ENCODE results near the gene CRACR2B. TPM values are rescaled to one million over a fixed set of nuclear protein-coding genes. Genes with fewer than 3 reads are reported as not detected.

CRACR2B gene
- total and polyA plus RNA-seq, 2 of the 8 experiments (the other 6 are each of a cell fraction or from before 2014, with no cell fraction given), result 18.2 to 26.4 TPM

DNA sequence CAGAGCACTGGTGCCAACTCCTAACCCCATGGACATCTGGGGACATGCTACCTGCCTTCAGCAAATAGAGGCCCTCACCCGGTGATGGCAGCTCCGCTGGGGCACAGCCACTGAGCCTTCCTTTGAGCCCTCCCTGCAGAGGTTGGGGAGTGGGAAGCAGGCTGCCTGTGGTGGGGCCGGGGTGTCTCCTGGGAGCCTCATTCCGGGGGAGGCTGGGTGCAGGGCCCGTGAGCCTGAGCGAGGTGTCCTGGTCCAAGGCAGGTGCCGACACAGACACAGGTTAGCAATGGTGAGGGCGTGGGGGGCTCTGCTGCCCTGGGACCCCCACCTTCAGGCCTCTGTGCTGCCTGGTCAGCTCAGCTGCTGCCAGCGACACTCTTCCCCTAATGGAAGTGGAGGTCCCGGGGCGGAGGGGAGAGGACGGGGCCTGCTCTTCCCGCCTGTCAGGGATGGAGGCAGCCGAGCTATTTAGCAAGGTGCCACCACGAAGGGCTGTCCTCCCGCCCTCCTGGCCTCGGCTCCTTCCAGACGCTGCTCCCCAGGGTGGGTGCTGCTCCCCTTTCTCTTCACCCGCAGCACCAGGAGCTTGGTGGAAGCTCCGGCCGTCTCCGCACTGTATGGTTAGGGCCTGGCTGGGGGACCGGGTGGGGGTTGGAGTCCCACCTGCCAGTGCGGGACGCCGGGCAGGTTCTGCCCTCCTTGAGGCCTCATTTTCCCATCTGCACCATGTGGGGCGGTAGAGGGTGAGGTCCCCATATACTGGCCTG lies 26.1 kb downstream of the CRACR2B start (continued):
- TF ChIP-seq, protein P1, sequence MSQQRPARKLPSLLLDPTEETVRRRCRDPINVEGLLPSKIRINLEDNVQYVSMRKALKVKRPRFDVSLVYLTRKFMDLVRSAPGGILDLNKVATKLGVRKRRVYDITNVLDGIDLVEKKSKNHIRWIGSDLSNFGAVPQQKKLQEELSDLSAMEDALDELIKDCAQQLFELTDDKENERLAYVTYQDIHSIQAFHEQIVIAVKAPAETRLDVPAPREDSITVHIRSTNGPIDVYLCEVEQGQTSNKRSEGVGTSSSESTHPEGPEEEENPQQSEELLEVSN (IDR thresholded peaks at IDR 0.05), result no peak
- TF ChIP-seq ZNF274 (IDR thresholded peaks at IDR 0.05; ENCODE audit: borderline replicate concordance, extremely low read depth, low read length) (no peak), RFX5 (IDR thresholded peaks at IDR 0.05; ENCODE audit: borderline replicate concordance, low read depth, low read length) (no peak), EZH2 (IDR thresholded peaks at IDR 0.05; ENCODE audit: low read depth, low read length, severe bottlenecking) (no peak), KDM1A (IDR thresholded peaks at IDR 0.05; ENCODE audit: borderline replicate concordance, low read length) (no peak), HDAC2 (IDR thresholded peaks at IDR 0.05; ENCODE audit: borderline replicate concordance in 1 of 2, low read depth in 2 of 2, low read length in 2 of 2) (no peak)
- TF ChIP-seq, protein P2, sequence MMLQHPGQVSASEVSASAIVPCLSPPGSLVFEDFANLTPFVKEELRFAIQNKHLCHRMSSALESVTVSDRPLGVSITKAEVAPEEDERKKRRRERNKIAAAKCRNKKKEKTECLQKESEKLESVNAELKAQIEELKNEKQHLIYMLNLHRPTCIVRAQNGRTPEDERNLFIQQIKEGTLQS (IDR thresholded peaks at IDR 0.05; ENCODE audit: insufficient read depth, low read depth, low read length), result no peak
- TF ChIP-seq, protein P3, sequence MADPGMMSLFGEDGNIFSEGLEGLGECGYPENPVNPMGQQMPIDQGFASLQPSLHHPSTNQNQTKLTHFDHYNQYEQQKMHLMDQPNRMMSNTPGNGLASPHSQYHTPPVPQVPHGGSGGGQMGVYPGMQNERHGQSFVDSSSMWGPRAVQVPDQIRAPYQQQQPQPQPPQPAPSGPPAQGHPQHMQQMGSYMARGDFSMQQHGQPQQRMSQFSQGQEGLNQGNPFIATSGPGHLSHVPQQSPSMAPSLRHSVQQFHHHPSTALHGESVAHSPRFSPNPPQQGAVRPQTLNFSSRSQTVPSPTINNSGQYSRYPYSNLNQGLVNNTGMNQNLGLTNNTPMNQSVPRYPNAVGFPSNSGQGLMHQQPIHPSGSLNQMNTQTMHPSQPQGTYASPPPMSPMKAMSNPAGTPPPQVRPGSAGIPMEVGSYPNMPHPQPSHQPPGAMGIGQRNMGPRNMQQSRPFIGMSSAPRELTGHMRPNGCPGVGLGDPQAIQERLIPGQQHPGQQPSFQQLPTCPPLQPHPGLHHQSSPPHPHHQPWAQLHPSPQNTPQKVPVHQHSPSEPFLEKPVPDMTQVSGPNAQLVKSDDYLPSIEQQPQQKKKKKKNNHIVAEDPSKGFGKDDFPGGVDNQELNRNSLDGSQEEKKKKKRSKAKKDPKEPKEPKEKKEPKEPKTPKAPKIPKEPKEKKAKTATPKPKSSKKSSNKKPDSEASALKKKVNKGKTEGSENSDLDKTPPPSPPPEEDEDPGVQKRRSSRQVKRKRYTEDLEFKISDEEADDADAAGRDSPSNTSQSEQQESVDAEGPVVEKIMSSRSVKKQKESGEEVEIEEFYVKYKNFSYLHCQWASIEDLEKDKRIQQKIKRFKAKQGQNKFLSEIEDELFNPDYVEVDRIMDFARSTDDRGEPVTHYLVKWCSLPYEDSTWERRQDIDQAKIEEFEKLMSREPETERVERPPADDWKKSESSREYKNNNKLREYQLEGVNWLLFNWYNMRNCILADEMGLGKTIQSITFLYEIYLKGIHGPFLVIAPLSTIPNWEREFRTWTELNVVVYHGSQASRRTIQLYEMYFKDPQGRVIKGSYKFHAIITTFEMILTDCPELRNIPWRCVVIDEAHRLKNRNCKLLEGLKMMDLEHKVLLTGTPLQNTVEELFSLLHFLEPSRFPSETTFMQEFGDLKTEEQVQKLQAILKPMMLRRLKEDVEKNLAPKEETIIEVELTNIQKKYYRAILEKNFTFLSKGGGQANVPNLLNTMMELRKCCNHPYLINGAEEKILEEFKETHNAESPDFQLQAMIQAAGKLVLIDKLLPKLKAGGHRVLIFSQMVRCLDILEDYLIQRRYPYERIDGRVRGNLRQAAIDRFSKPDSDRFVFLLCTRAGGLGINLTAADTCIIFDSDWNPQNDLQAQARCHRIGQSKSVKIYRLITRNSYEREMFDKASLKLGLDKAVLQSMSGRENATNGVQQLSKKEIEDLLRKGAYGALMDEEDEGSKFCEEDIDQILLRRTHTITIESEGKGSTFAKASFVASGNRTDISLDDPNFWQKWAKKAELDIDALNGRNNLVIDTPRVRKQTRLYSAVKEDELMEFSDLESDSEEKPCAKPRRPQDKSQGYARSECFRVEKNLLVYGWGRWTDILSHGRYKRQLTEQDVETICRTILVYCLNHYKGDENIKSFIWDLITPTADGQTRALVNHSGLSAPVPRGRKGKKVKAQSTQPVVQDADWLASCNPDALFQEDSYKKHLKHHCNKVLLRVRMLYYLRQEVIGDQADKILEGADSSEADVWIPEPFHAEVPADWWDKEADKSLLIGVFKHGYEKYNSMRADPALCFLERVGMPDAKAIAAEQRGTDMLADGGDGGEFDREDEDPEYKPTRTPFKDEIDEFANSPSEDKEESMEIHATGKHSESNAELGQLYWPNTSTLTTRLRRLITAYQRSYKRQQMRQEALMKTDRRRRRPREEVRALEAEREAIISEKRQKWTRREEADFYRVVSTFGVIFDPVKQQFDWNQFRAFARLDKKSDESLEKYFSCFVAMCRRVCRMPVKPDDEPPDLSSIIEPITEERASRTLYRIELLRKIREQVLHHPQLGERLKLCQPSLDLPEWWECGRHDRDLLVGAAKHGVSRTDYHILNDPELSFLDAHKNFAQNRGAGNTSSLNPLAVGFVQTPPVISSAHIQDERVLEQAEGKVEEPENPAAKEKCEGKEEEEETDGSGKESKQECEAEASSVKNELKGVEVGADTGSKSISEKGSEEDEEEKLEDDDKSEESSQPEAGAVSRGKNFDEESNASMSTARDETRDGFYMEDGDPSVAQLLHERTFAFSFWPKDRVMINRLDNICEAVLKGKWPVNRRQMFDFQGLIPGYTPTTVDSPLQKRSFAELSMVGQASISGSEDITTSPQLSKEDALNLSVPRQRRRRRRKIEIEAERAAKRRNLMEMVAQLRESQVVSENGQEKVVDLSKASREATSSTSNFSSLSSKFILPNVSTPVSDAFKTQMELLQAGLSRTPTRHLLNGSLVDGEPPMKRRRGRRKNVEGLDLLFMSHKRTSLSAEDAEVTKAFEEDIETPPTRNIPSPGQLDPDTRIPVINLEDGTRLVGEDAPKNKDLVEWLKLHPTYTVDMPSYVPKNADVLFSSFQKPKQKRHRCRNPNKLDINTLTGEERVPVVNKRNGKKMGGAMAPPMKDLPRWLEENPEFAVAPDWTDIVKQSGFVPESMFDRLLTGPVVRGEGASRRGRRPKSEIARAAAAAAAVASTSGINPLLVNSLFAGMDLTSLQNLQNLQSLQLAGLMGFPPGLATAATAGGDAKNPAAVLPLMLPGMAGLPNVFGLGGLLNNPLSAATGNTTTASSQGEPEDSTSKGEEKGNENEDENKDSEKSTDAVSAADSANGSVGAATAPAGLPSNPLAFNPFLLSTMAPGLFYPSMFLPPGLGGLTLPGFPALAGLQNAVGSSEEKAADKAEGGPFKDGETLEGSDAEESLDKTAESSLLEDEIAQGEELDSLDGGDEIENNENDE (IDR thresholded peaks at IDR 0.05; ENCODE audit: insufficient replicate concordance, low read length), result no peak

Measured in H1 (cell line).